GM18951 (cell line): Measurements from ENCODE around the gene CLCNKA.
"Not testable (repeated sequence)": the region's sequence is repeated elsewhere in the genome, so short reads cannot be mapped to it uniquely, and the experiment has no call there.

Experiments
- POLR2A ChIP-seq: IDR thresholded peaks from 4 replicates; pipeline ENCODE4 v1.6.1; 2011; ENCODE audit warnings: mild to moderate bottlenecking; ENCODE audit not compliant: insufficient read length, insufficient read depth; ENCODE audit errors: extremely low read depth
- in situ Hi-C: fragments of 300-500 bp; cut with MboI; formaldehyde crosslinking; loops from one replicate; pipeline ENCODE4 v1.12.0; 2022; ENCODE audit warnings: low sequenced_read_pairs, mixed read lengths, inconsistent platforms; ENCODE audit not compliant: unreplicated experiment

The CLCNKA gene

GRCh38 chr1:16015960-16016901 lies 5.6 kb upstream of the CLCNKA start:
- no peak for TF ChIP-seq POLR2A
- in situ Hi-C loops: no loop called here

- in situ Hi-C loops: no loop called here
Observed at GRCh38 chr1:16017076-16017460, 4.8 kb upstream of the CLCNKA start.

GRCh38 chr1:16017461-16018303 lies 4.2 kb upstream of the CLCNKA start, which contains the start of gene HSPB7:
Gene HSPB7 (minus strand): TSS chr1:16018043. CDS start chr1:16017963, 80 bp downstream.
- no peak for TF ChIP-seq POLR2A
- in situ Hi-C loops: no loop called here

More at GRCh38 chr1:16017076-16017460, 4.8 kb upstream of the CLCNKA start:
- no peak for TF ChIP-seq POLR2A

- in situ Hi-C loops: no loop called here
Observed at GRCh38 chr1:16018308-16018707, 3.5 kb upstream of the CLCNKA start.

GRCh38 chr1:16018749-16019643 lies 2.8 kb upstream of the CLCNKA start:
- no peak for TF ChIP-seq POLR2A
- in situ Hi-C loops: no loop called here

More at GRCh38 chr1:16018308-16018707, 3.5 kb upstream of the CLCNKA start:
- no peak for TF ChIP-seq POLR2A

GRCh38 chr1:16019644-16020277 lies 2.1 kb upstream of the CLCNKA start:
- no peak for TF ChIP-seq POLR2A

GRCh38 chr1:16020325-16020724 lies 1.5 kb upstream of the CLCNKA start:
- no peak for TF ChIP-seq POLR2A
- in situ Hi-C loops: no loop called here

More at GRCh38 chr1:16019644-16020277, 2.1 kb upstream of the CLCNKA start:
- in situ Hi-C loops: no loop called here

- in situ Hi-C loops: not testable (repeated sequence)
Observed at GRCh38 chr1:16020878-16021277, 958 bp upstream of the CLCNKA start.

- in situ Hi-C loops: no loop called here
- TF ChIP-seq POLR2A: no peak
Observed at GRCh38 chr1:16022393-16022792, 557 bp downstream of the CLCNKA start.

GRCh38 chr1:16023050-16023653 lies 1.3 kb downstream of the CLCNKA start:
- no peak for TF ChIP-seq POLR2A
- in situ Hi-C loops: no loop called here

- in situ Hi-C loops: not testable (repeated sequence)
Observed at GRCh38 chr1:16026302-16026701, 4.5 kb downstream of the CLCNKA start.

GRCh38 chr1:16026723-16027484 lies 5.1 kb downstream of the CLCNKA start:
- no peak for TF ChIP-seq POLR2A
- in situ Hi-C loops: no loop called here
